GM12892 (cell line): Measurements from ENCODE around the gene ETS1.

Source experiments
- DNase-seq: peaks from one replicate; pipeline ENCODE4 v3.0.0; 2011; ENCODE audit not compliant: insufficient read length
- FAIRE-seq: peaks from 2 replicates; lab custom pipeline; 2011; peaks lifted over from hg19 to GRCh38; lab: Jason Lieb, UNC
- POLR2A ChIP-seq: IDR thresholded peaks from 2 replicates; pipeline ENCODE4 v1.6.1; 2011; ENCODE audit warnings: low read depth, low read length, control low read depth
- POLR2AphosphoS5 ChIP-seq: IDR thresholded peaks from 2 replicates; pipeline ENCODE4 v1.6.1; 2011; ENCODE audit warnings: low read depth, low read length, control low read depth
- TAF1 ChIP-seq: IDR thresholded peaks from 2 replicates; pipeline ENCODE4 v1.6.1; 2011; ENCODE audit warnings: low read depth, mild to moderate bottlenecking, control low read depth, low read length, borderline replicate concordance

Gene ETS1

GRCh38 chr11:128625746-128626145 lies 38.4 kb upstream of the ETS1 start:
- TF ChIP-seq POLR2A (no peak), POLR2AphosphoS5 (no peak), TAF1 (no peak)
- FAIRE-seq (no peak), DNase-seq (no peak)

GRCh38 chr11:128625326-128625725 lies 38.0 kb upstream of the ETS1 start:
- no peak for TF ChIP-seq TAF1
- TF ChIP-seq POLR2AphosphoS5: no peak
- no peak for TF ChIP-seq POLR2A
- FAIRE-seq (no peak), DNase-seq (no peak)

- TF ChIP-seq POLR2AphosphoS5 (no peak), TAF1 (no peak), POLR2A (no peak)
- FAIRE-seq (peak; percentile 95), DNase-seq (peak; percentile 52)
Observed at GRCh38 chr11:128624269-128625175, 37.2 kb upstream of the ETS1 start.

- TF ChIP-seq POLR2AphosphoS5: no peak
- TF ChIP-seq POLR2A: no peak
- TF ChIP-seq TAF1: no peak
- DNase-seq (no peak), FAIRE-seq (no peak)
Observed at GRCh38 chr11:128623091-128623490, 35.7 kb upstream of the ETS1 start.

- no peak for DNase-seq
- TF ChIP-seq POLR2A: no peak
- no peak for TF ChIP-seq TAF1
- no peak for TF ChIP-seq POLR2AphosphoS5
- FAIRE-seq: peak; percentile 48
Observed at GRCh38 chr11:128621601-128622501, 34.5 kb upstream of the ETS1 start.

- TF ChIP-seq POLR2A (no peak), POLR2AphosphoS5 (no peak), TAF1 (no peak)
- DNase-seq (no peak), FAIRE-seq (peak; percentile 85)
Observed at GRCh38 chr11:128620309-128621100, 33.1 kb upstream of the ETS1 start.

- FAIRE-seq: no peak
- no peak for DNase-seq
- TF ChIP-seq TAF1 (no peak), POLR2AphosphoS5 (no peak), POLR2A (no peak)
Observed at GRCh38 chr11:128619540-128620308, 32.4 kb upstream of the ETS1 start.

- FAIRE-seq (no peak), DNase-seq (no peak)
- TF ChIP-seq POLR2A (no peak), POLR2AphosphoS5 (no peak), TAF1 (no peak)
Observed at GRCh38 chr11:128619007-128619406, 31.6 kb upstream of the ETS1 start.

- FAIRE-seq (no peak), DNase-seq (no peak)
- TF ChIP-seq POLR2AphosphoS5 (no peak), POLR2A (no peak), TAF1 (no peak)
Observed at GRCh38 chr11:128618603-128619002, 31.2 kb upstream of the ETS1 start.

- no peak for DNase-seq
- no peak for FAIRE-seq
- no peak for TF ChIP-seq TAF1
- TF ChIP-seq POLR2AphosphoS5: no peak
- TF ChIP-seq POLR2A: no peak
Observed at GRCh38 chr11:128616161-128616560, 28.8 kb upstream of the ETS1 start.
